Naive B cell (primary cell): ENCODE data around the gene LCE3B. TPM values are rescaled to one million over a fixed set of nuclear protein-coding genes. Genes with fewer than 3 reads are reported as not detected.
"Not testable (repeated sequence)": the region's sequence is repeated elsewhere in the genome, so short reads cannot be mapped to it uniquely, and the experiment has no call there.

Source experiments
- ATAC-seq, 2 donors: fragments of 150-1000 bp; cut with Tn5 transposase; 2 replicates each; pipeline ENCODE4 v1.10.0; 2021; ENCODE audit warnings: low read depth in 2 of 2, mild to moderate bottlenecking in 2 of 2, moderate library complexity in 2 of 2
- DNase-seq: peaks from one replicate; pipeline ENCODE4 v3.0.0; 2022
- H3K27ac Mint-ChIP-seq, 6 donors: one replicate each; pipeline ENCODE4 v1.8.0; 2020 to 2022; ENCODE audit warnings: mild to moderate bottlenecking in 6 of 6, mixed read lengths in 6 of 6, moderate library complexity in 5 of 6, inconsistent platforms in 2 of 6
- H3K27me3 Mint-ChIP-seq, 3 donors: one replicate each; pipeline ENCODE4 v1.8.0; 2021 to 2022; ENCODE audit warnings: mixed read lengths in 3 of 3, mild to moderate bottlenecking in 1 of 3
- H3K36me3 Mint-ChIP-seq, 2 donors: one replicate each; pipeline ENCODE4 v1.8.0; 2020 to 2022; ENCODE audit warnings: mixed read lengths in 2 of 2, inconsistent platforms in 1 of 2, mild to moderate bottlenecking in 1 of 2
- H3K4me1 Mint-ChIP-seq, 3 donors: one replicate each; pipeline ENCODE4 v1.8.0; 2020 to 2022; ENCODE audit warnings: mixed read lengths in 3 of 3, inconsistent platforms in 1 of 3, mild to moderate bottlenecking in 1 of 3, moderate library complexity in 1 of 3
- H3K4me3 Mint-ChIP-seq, 8 donors: one replicate each; pipeline ENCODE4 v1.8.0; 2020 to 2022; ENCODE audit warnings: mild to moderate bottlenecking in 8 of 8, mixed read lengths in 8 of 8, moderate library complexity in 8 of 8, inconsistent platforms in 2 of 8
- H3K9me3 Mint-ChIP-seq, 7 donors: one replicate each; pipeline ENCODE4 v1.8.0; 2020 to 2022; ENCODE audit warnings: mixed read lengths in 7 of 7, mild to moderate bottlenecking in 5 of 7, inconsistent platforms in 2 of 7, moderate library complexity in 1 of 7
- polyA plus RNA-seq, 6 donors: library from polyadenylated mRNA; unstranded; fragments of 300-500 nt; fragmentation: Illumina TruSeq; gene quantifications; one replicate each; pipeline ENCODE4 v1.2.3, GENCODE V29; 2021; ENCODE audit warnings: low read depth in 6 of 6

LCE3B gene, protein sequence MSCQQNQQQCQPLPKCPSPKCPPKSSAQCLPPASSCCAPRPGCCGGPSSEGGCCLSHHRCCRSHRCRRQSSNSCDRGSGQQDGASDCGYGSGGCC
- not detected for polyA plus RNA-seq

DNA sequence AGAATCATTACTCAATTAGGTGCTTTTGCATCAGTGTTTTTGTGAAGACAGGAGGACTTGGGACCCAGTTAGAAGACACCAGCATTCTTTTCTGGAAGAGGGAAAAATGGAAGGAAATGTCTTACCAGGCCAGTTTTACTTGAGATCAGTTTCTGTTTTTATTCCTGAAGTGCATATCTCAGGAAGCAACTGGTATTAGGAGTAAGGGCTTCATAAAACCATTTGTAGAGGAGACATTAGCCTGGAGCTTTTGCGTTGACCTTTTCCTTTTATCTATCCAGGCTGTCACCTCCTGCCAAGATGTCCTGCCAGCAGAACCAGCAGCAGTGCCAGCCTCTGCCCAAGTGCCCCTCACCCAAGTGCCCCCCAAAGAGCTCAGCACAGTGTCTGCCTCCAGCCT, at the start of gene LCE3B:
LCE3B (plus strand) TSS at position 301 of the 400 bp plus-strand sequence; CDS start at position 301, 0 bp downstream.
- peaks cover 0 to 14% (median under 1%) of the 10 kb centered on the region in 3 donors for H3K27me3 Mint-ChIP-seq
- DNase-seq, result no peak
- peaks cover 0 to 5% of the 10 kb centered on the region in 2 donors for H3K36me3 Mint-ChIP-seq
- peaks cover 3 to 11% (median 9%) of the 10 kb centered on the region in 7 donors for H3K9me3 Mint-ChIP-seq
- peak within 1 kb of the TSS in 1 of 6 donors; percentile 20 for H3K27ac Mint-ChIP-seq
- ATAC-seq, result no peak
- no peak within 1 kb of the TSS for H3K4me3 Mint-ChIP-seq
- H3K4me1 Mint-ChIP-seq, result no peaks in the 10 kb centered on the region

DNA sequence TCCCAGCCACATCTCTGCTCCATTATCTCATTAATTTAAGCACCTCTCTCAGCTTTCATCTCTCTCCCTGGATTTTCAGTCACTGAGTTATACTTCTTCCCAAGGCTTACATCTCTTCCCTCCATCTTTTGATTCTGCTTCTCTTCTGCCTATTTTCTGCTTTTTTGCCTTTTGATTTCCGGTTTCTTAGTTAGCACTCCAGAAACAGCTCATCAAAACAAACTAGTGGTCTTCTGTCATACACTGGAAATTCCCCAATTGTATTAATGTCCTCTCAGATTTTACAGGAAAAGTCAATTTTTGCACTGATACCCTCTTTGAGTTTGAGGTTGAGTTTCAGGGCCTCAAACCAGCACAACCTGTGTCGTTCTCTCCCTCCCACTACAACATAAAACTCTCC, 48.5 kb upstream of the LCE3B start:
- no peaks in the 10 kb centered on the region for H3K36me3 Mint-ChIP-seq
- no peak overlapping the region for H3K27ac Mint-ChIP-seq
- H3K9me3 Mint-ChIP-seq, result peaks cover 3 to 24% (median 15%) of the 10 kb centered on the region in 7 donors
- no peak for DNase-seq
- no peak for ATAC-seq
- no peaks in the 10 kb centered on the region for H3K4me1 Mint-ChIP-seq
- peaks cover 0 to 11% (median 5%) of the 10 kb centered on the region in 3 donors for H3K27me3 Mint-ChIP-seq
- H3K4me3 Mint-ChIP-seq, result no peak overlapping the region

DNA sequence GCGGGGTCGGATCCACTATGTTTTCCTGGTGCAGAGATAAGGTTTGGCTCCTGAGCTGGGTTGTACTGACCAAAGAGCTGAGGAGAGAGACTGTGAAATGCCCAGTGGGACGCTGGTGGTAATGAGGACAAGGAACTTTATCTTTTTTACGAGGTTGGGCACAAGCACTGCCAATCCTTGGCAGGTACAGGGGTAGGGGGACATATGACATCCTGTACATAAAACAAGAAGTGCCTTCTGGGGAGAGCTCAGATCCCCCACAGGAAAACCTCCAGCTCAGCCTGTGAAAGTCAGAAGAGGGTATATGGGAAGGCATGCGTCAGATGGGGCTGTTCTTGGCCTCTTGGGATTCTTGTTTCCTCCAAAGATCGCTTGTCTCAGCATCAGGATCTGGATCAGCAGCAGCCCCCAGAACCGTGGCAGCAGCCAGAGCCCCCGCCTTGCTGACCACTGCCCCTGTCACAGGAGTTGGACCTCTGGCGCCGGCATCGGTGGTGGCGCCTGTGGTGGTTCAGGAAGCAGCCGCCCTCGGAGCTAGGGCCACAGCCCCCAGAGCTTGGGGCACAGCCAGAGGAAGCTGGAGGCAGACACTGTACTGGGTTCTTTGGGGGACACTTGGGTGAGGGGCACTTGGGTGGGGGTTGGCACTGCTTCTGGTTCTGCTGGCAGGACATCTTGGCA, 47.9 kb upstream of the LCE3B start:
- H3K27me3 Mint-ChIP-seq, result peaks cover 0 to 11% (median 5%) of the 10 kb centered on the region in 3 donors
- DNase-seq (no peak), ATAC-seq (no peak)
- H3K9me3 Mint-ChIP-seq, result peaks cover 3 to 30% (median 16%) of the 10 kb centered on the region in 7 donors
- H3K36me3 Mint-ChIP-seq, result no peaks in the 10 kb centered on the region
- no peaks in the 10 kb centered on the region for H3K4me1 Mint-ChIP-seq
- H3K4me3 Mint-ChIP-seq, result no peak overlapping the region
- H3K27ac Mint-ChIP-seq, result peak overlapping the region in 1 of 6 donors; percentile 33

DNA sequence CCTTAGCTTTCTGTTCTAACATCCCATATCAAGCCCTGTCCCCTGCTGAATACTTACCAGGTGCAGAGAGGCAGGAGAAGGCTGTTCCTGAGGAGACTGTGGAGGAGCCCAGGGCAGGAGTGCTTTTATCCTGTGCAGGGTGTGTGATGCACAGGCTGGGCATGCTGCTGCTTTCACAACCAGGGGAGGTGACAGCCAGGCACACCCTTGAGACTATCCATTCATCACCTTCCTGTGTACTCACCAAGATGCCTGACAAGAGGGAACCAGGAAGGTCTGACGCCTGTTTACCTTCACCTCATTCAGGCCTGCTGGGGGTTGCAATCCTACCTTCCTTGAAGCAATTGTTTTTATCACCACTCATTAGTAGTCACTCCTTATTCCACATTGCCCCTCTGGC, 46.9 kb upstream of the LCE3B start, which contains the start of gene LCE3E:
LCE3E (minus strand) TSS at position 100 of the 400 bp plus-strand sequence. CDS start 572 bp downstream, outside the sequence.
- H3K9me3 Mint-ChIP-seq, result peaks cover 4 to 39% (median 19%) of the 10 kb centered on the region in 7 donors
- H3K36me3 Mint-ChIP-seq, result no peaks in the 10 kb centered on the region
- DNase-seq (no peak), ATAC-seq (no peak)
- H3K4me3 Mint-ChIP-seq, result no peak within 1 kb of the TSS
- H3K27ac Mint-ChIP-seq, result no peak within 1 kb of the TSS
- no peaks in the 10 kb centered on the region for H3K4me1 Mint-ChIP-seq
- H3K27me3 Mint-ChIP-seq, result peaks cover 5 to 14% (median 11%) of the 10 kb centered on the region in 3 donors

DNA sequence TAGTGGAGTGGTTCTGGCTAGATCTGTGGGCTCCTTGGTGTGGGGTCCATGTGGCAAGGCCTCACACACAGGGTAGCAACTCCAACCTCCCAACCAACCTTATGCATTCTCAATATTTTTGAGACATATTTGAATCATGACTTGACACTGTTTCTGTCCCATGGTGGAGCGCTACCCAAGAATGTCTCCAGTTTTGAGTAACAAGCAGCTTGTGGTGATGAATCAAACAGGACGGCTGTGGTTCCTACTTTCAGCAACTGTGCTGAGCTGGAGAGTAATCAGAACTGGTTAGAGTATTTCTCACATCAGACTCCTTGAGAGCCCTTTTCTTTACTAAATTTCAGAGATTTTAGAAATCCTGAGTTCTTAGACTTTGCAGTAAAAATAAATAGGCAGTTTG, 36.4 kb upstream of the LCE3B start:
- no peaks in the 10 kb centered on the region for H3K36me3 Mint-ChIP-seq
- DNase-seq (no peak), ATAC-seq (no peak)
- H3K4me3 Mint-ChIP-seq, result no peak overlapping the region
- H3K4me1 Mint-ChIP-seq, result no peaks in the 10 kb centered on the region
- H3K27me3 Mint-ChIP-seq, result peaks cover 29 to 52% (median 33%) of the 10 kb centered on the region in 3 donors
- peak overlapping the region in 1 of 6 donors; percentile 59 for H3K27ac Mint-ChIP-seq
- peaks cover 0 to 3% (median 0%) of the 10 kb centered on the region in 7 donors for H3K9me3 Mint-ChIP-seq

DNA sequence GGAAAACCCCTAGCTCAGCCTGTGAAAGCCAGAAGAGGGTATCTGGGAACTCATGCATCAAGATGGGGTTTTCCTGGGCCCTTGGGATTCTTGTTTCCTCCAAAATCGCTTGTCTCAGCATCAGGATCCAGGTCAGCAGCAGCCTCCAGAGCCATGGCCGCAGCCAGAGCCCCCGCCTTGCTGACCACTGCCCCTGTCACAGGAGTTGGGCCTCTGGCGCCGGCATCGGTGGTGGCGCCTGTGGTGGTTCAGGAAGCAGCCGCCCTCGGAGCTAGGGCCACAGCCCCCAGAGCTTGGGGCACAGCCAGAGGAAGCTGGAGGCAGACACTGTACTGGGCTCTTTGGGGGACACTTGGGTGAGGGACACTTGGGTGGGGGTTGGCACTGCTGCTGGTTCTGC, 34.1 kb upstream of the LCE3B start:
- not testable (repeated sequence) for ATAC-seq, H3K27ac Mint-ChIP-seq, H3K4me1 Mint-ChIP-seq, H3K4me3 Mint-ChIP-seq, H3K36me3 Mint-ChIP-seq, DNase-seq, H3K9me3 Mint-ChIP-seq
- H3K27me3 Mint-ChIP-seq, result peaks cover 26 to 33% (median 30%) of the 10 kb centered on the region in 3 donors

DNA sequence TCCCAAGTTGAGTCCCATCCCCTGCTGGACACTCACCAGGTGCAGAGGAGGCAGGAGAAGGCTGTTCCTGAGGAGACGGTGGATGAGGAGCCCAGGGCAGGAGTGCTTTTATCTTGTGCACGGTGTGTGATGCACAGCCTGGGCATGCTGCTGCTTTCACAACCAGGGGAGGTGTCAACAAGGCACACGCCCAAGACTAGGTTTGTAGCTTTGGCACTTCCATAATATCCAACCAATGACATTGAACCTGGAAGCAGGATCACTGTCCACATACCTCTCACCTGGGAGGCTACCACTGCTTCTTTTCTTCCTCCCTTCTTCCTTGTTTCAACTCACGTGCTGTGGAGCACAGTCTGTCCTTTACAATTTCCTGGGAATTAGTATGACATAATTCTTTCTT, 33.2 kb upstream of the LCE3B start, which contains the start of gene LCE3D:
LCE3D (minus strand) TSS at position 84 of the 400 bp plus-strand sequence. CDS start 580 bp downstream, outside the sequence.
- Mint-ChIP-seq H3K9me3 (peaks cover 0 to 3% (median 0%) of the 10 kb centered on the region in 7 donors), H3K36me3 (no peaks in the 10 kb centered on the region), H3K4me1 (no peaks in the 10 kb centered on the region), H3K27ac (peak within 1 kb of the TSS in 1 of 6 donors; percentile 51), H3K27me3 (peaks cover 17 to 25% (median 24%) of the 10 kb centered on the region in 3 donors), H3K4me3 (no peak within 1 kb of the TSS)
- no peak for DNase-seq
- ATAC-seq, result no peak

DNA sequence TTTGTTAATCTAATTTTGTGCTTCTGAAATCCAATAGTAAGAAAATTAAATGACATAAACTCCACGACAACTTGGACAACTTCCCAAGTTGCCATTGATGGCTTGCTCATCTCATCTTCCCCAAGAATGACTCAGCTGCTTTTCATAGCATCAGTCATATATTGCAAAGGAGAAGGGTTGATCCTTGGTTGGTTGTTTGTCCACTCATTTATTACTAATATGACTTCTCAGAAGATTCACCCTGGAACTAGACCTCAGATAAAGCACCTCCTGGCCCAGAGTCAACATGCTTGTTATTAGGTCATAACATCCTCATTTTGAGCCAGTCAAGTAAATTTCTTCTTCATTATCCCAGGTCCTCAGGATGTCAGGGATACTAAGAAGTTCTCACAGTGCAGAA, 31.0 kb upstream of the LCE3B start:
- H3K27me3 Mint-ChIP-seq, result peaks cover 11 to 24% (median 17%) of the 10 kb centered on the region in 3 donors
- no peak overlapping the region for H3K4me3 Mint-ChIP-seq
- H3K27ac Mint-ChIP-seq, result no peak overlapping the region
- no peaks in the 10 kb centered on the region for H3K4me1 Mint-ChIP-seq
- no peaks in the 10 kb centered on the region for H3K36me3 Mint-ChIP-seq
- peaks cover 0 to 6% (median 0%) of the 10 kb centered on the region in 7 donors for H3K9me3 Mint-ChIP-seq
- no peak for ATAC-seq
- DNase-seq, result no peak

DNA sequence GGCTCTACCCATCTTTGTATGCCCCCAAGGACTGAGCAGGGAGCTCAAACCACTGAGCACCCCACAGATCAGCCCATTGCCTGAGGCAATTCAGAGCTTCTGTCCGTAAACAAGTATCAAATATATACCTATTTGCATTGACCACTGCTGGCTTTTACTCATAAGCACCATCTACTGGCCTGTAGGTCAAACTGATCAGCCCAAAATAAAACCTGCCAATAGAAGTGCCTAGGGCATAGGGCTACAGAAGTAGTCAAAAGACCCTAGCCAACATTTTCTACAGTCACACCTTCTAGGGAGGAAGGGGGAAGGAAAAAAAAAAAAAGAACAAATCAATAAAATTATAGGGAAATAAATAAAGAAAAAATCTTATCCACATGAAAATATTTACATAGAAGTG, 28.0 kb upstream of the LCE3B start:
- Mint-ChIP-seq H3K27ac (no peak overlapping the region), H3K4me1 (no peaks in the 10 kb centered on the region), H3K4me3 (no peak overlapping the region), H3K9me3 (peaks cover 0 to 4% (median 0%) of the 10 kb centered on the region in 7 donors), H3K27me3 (peaks cover 1 to 12% (median 1%) of the 10 kb centered on the region in 3 donors), H3K36me3 (no peaks in the 10 kb centered on the region)
- DNase-seq (no peak), ATAC-seq (no peak)

DNA sequence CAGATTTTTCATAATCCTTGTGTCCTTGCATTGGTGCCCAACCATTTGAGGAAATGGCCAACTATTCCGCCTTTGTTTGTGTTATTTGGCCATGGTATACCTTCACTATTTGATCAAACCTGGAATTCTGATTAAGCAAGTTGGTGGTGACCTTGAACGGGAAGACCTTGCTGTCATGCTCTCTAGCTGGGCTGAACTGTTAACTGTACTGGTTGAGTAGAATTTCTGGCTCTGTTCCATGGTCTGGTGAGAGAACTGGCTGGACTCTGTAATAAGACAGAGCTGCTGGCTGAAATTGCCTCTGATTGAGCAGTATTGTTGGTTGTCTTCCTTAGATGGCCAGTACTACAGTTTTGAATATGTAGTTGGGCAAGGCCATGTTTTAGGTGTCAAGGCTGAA, 16.6 kb upstream of the LCE3B start:
- Mint-ChIP-seq H3K4me3 (no peak overlapping the region), H3K4me1 (no peaks in the 10 kb centered on the region), H3K27ac (no peak overlapping the region), H3K36me3 (no peaks in the 10 kb centered on the region), H3K27me3 (peaks cover 0 to 5% (median 0%) of the 10 kb centered on the region in 3 donors), H3K9me3 (peaks cover 0 to 8% (median 2%) of the 10 kb centered on the region in 7 donors)
- ATAC-seq (no peak), DNase-seq (no peak)

DNA sequence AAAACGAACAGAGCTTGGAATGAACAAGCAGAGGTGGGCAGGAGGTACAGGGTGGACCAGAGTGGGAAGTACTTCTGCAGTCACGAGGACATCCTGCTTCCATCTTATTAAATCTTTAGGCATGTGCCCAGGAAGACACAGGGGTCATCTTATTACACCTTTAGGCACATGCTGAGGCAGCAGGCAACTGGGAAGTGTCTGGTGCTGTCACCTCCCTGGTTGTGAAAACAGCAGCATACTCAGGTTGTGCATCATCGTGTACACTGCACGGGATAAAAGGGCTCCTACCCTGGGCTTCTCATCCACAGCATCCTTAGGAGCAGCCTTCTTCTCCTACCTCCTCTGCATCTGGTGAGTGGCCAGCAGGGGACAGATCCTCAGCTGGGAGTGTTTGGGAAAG, 13.7 kb upstream of the LCE3B start, which contains the start of gene LCE3C:
LCE3C (plus strand) TSS at position 301 of the 400 bp plus-strand sequence. CDS start 498 bp downstream, outside the sequence.
- no peaks in the 10 kb centered on the region for H3K36me3 Mint-ChIP-seq
- H3K27ac Mint-ChIP-seq, result no peak within 1 kb of the TSS
- no peak within 1 kb of the TSS for H3K4me3 Mint-ChIP-seq
- H3K4me1 Mint-ChIP-seq, result no peaks in the 10 kb centered on the region
- ATAC-seq, result no peak
- DNase-seq, result no peak
- peaks cover 0 to 6% (median 2%) of the 10 kb centered on the region in 7 donors for H3K9me3 Mint-ChIP-seq
- peaks cover 0 to 5% (median 5%) of the 10 kb centered on the region in 3 donors for H3K27me3 Mint-ChIP-seq

DNA sequence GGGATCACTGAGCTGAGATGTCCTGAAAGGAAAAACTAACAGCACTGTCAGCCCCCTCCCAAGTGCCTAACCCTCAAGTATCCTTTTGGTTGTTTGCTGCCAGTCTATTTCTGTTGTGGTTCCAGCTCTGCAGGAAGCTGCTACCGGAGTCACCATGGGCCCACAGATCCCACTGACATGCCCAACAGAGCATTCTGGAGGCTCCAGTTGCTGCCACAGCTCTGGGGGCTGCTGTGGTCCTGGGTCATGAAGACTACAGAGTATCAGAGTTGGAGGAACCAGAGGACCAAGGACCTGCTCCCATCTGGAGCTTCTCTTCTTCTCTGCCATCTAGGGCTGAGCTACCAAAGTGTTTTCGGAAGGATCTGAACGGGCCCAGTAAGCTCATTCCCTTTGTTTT, 8.4 kb downstream of the LCE3B start:
- no peaks in the 10 kb centered on the region for H3K4me1 Mint-ChIP-seq
- ATAC-seq, result no peak
- DNase-seq, result no peak
- H3K27me3 Mint-ChIP-seq, result peaks cover 27% of the 10 kb centered on the region in 3 donors
- H3K36me3 Mint-ChIP-seq, result peaks cover 0 to 12% of the 10 kb centered on the region in 2 donors
- no peak overlapping the region for H3K27ac Mint-ChIP-seq
- H3K9me3 Mint-ChIP-seq, result peaks cover 6 to 38% (median 19%) of the 10 kb centered on the region in 7 donors
- no peak overlapping the region for H3K4me3 Mint-ChIP-seq

DNA sequence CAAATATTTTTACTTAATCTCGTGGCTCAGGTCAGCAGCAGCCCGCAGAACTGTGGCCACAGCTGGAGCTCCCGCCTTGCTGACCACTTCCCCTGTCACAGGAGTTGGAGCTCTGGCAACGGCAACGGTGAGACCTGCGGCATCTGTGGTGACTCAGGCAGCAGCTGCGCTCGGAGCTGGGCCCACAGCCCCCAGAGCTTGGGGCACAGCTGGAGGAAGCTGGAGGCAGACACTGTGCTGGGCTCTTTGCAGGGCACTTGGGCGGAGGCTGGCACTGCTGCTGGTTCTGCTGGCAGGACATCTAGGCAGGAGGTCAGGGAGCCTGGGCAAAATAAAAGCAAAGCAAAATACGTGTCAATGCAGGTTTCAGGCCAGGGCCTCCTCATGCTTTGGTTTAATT, 9.2 kb downstream of the LCE3B start, which contains the start of gene LCE3A:
LCE3A (minus strand) TSS at position 301 of the 400 bp plus-strand sequence; CDS start at position 301, 0 bp downstream.
- H3K4me3 Mint-ChIP-seq, result no peak within 1 kb of the TSS
- no peak within 1 kb of the TSS for H3K27ac Mint-ChIP-seq
- H3K27me3 Mint-ChIP-seq, result peaks cover 27 to 34% (median 32%) of the 10 kb centered on the region in 3 donors
- ATAC-seq (no peak), DNase-seq (no peak)
- H3K4me1 Mint-ChIP-seq, result no peaks in the 10 kb centered on the region
- H3K9me3 Mint-ChIP-seq, result peaks cover 6 to 33% (median 17%) of the 10 kb centered on the region in 7 donors
- peaks cover 0 to 12% of the 10 kb centered on the region in 2 donors for H3K36me3 Mint-ChIP-seq
